ENCODE results near the gene GBX1.

The GBX1 gene

GRCh38 chr7:151128144-151128543 is 39.4 kb downstream of the GBX1 start:
- no peak for DNase-seq (ENCODE audit: low spot score)

DNA sequence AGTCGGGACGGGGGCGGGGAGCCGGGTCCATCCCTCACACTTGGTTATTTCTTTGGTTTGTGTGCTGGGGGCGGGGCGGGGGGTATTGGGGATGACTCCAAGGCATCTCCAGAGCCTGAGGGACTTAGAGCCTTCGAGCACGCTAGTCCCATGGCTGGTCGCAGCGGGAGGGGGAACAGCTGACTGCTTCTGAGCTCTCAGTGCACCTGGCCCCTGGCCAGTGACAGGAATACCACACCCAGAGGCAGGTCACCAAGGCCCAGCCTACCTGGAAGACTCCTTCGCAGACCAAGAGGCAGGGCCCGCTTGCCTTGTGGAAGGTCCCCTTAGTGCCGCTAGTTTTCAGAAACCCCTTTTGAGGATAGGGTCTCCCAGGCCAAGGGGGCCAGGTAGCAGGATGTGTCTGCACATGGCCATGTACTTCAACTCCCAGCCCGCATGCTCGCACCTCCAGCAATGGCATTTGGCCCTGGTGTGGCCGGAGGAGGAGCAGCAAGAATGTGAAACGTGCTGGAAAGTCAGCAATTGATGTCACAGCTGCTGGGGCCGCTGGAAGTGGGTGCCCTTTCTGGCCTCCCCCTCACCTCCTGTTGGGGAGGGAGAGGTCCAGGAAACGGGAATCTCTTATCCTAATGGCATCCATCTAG is 40.9 kb downstream of the GBX1 start:
- DNase-seq (ENCODE audit: low spot score) = no peak

- no peak for DNase-seq (ENCODE audit: low spot score)
Observed at GRCh38 chr7:151125846-151126481, 41.5 kb downstream of the GBX1 start.

DNA sequence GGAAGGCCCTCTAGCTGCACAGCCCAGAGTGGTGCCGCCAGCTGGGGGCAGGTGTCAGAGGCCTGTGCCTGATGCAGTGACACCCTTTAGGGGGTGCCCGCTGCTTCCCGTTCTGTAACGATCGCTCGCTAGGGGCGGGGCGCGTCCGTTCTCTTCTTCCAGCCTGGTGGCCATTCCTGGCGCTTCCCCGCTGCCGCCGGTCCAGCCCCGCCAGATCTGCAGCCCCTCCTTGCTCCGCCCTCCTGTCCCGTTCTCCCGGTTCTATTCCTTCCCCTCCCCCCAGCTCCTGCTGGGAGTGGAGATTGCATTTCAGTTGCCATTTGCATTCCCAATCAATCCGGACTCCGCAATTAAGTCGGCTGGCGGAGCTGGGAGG is 42.0 kb downstream of the GBX1 start:
- DNase-seq (ENCODE audit: low spot score) = no peak

GRCh38 chr7:151124899-151125399 is 42.5 kb downstream of the GBX1 start:
- no peak for DNase-seq (ENCODE audit: low spot score)

GRCh38 chr7:151124481-151124880 is 43.0 kb downstream of the GBX1 start:
- DNase-seq (ENCODE audit: low spot score) = no peak

- peak; percentile 74 for DNase-seq (ENCODE audit: low spot score)
Observed at GRCh38 chr7:151123822-151124464, 43.6 kb downstream of the GBX1 start.

DNA sequence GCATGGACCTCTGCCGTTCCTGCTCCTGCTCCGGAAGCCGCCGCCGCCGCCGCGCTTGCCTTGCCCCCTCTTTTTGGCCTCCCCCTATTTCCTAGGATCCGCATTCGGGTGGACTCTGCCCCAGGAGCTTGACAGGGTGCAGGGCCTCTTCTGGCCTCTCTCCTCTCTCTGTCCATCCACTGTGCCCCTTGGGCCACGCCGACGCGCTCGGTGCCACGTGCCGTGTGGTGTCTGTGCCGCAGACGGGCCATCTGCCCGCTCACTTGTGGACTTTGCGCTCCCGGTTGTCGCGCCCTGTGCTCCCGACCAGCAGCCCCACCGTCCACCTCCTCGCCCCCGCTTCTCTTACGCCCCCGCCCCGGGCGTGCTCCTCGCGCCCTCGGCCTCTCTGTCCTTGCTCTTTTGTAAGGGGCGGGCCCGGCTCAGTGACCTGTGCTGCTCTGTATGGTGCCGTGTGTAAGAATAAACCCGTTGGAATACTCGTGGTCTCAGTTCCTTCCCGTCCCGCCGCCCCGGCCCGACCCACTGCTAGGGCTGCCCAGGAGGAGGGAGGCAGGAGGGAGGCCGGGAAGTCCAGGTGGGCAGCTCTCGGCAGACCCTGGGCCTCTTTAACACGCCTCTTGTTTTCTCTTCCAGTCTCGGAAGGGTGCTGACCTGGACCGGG is 44.2 kb downstream of the GBX1 start:
- no peak for DNase-seq (ENCODE audit: low spot score)

GRCh38 chr7:151122796-151123157 is 44.7 kb downstream of the GBX1 start:
- no peak for DNase-seq (ENCODE audit: low spot score)

GRCh38 chr7:151122276-151122675 is 45.2 kb downstream of the GBX1 start:
- DNase-seq (ENCODE audit: low spot score) = no peak

GRCh38 chr7:151121380-151122170 is 45.9 kb downstream of the GBX1 start:
- DNase-seq (ENCODE audit: low spot score) = no peak

DNA sequence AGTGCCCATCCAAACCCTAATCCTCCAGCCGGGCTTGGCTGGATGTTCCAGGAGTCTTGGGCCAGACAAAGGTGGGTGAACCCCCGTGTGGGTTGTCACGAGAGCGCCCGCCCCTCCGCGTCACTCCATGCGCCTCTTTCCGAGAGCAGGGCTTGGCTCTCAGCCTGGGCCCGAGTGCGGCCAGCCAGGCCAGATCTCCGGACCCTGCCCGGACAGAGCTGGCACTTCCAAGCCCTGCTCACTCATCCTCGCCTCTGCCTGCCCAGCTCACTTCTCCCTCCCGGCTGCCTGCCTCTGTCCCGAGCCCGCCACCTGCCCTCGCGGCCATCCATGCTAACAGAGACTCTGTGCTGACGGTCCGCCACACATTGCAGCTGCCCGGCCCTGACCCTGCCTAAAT is 46.6 kb downstream of the GBX1 start:
- DNase-seq (ENCODE audit: low spot score) = no peak

- no peak for DNase-seq (ENCODE audit: low spot score)
Observed at GRCh38 chr7:151119902-151120301, 47.6 kb downstream of the GBX1 start.

DNA sequence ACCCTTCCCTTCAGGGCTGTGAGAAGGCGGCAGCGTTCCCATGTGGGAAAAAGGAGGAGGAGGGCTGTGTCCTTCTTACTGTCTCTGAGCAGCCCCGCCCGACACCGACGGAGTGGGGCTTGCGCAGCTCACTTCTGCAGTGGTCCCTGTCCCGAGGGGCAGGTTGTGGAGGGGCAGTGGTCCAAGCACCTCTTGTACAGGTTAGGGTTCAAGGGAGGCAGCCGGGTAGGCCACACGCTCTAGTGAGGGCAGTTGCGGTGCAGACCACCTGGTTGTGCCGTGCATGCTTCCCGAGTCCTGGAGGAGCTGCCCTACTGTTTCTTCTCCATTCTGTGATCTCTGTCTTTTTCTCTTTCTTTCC is 48.5 kb downstream of the GBX1 start:
- no peak for DNase-seq (ENCODE audit: low spot score)

- DNase-seq (ENCODE audit: low spot score) = no peak
Observed at GRCh38 chr7:151118108-151119054, 49.1 kb downstream of the GBX1 start.

GRCh38 chr7:151117565-151117964 is 49.9 kb downstream of the GBX1 start:
- DNase-seq (ENCODE audit: low spot score) = no peak

GRCh38 chr7:151116603-151117440 is 50.7 kb downstream of the GBX1 start:
- DNase-seq (ENCODE audit: low spot score) = no peak

GRCh38 chr7:151115836-151116418 is 51.6 kb downstream of the GBX1 start:
- no peak for DNase-seq (ENCODE audit: low spot score)

DNA sequence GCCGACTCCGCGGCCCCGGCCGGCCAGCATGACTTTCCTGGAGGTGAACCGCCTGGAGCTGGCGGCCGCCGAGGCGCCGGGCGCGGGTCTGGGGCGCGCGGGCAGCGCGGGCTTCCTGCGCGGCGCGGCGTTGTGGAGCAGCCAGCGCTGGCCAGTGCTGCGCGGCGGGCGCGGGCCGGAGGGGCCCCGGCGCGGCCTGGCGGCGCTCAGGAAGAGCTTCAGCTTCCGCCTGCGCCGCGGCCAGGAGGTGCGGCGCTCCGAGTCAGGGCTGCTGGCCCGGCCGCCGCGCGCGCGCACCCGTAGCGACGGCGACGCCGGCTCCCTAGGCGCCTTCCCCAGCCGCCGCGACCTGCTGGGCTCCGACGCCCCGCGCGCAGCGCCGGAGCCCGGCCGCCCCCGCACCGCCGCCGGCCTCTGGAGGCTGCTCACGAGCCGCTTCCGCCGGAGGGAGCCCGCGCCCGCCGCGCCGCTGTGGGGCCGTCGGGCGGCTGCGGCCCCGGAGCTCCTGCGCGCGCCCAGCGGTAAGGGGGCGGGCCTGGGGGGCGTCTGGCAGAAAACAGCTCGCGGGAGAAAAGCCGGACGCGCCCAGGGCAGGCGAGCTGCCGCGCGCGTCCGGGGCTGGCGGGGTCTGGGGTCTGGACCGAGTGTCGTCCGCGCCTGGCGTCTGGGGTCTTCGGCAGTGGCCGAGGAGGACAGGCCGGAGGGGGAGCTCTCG is 52.2 kb downstream of the GBX1 start:
- DNase-seq (ENCODE audit: low spot score) = no peak

All from SK-N-DZ (cell line).